Activated T-helper 2 cell treated with anti-CD3 and anti-CD28 coated beads, Interferon-gamma antibody, Interleukin-2, Interleukin-4, amounts not matched to agents 10 μg/mL and 5 μg/mL and 100 μg/mL, durations not matched to agents 14 hours and 24 hours and 36 hours (primary cell): ENCODE data around the gene NRG3. TPM values are rescaled to one million over a fixed set of nuclear protein-coding genes. Genes with fewer than 3 reads are reported as not detected.

Experiments
- DNase-seq: peaks from one replicate; pipeline ENCODE4 v3.0.0; 2021; ENCODE audit warnings: low spot score
- H3K27ac Mint-ChIP-seq: one replicate; pipeline ENCODE4 v1.8.0; 2021; ENCODE audit warnings: mixed read lengths
- H3K27me3 Mint-ChIP-seq: one replicate; pipeline ENCODE4 v1.8.0; 2021; ENCODE audit warnings: low read depth, mixed read lengths
- H3K36me3 Mint-ChIP-seq: one replicate; pipeline ENCODE4 v1.8.0; 2021; ENCODE audit warnings: low read depth, mixed read lengths
- H3K4me1 Mint-ChIP-seq: one replicate; pipeline ENCODE4 v1.8.0; 2021; ENCODE audit warnings: low read depth, mixed read lengths
- H3K4me3 Mint-ChIP-seq: one replicate; pipeline ENCODE4 v1.8.0; 2021; ENCODE audit warnings: low read depth, mild to moderate bottlenecking, moderate library complexity, mixed read lengths
- H3K9me3 Mint-ChIP-seq: one replicate; pipeline ENCODE4 v1.8.0; 2021; ENCODE audit warnings: mixed read lengths
- intact Hi-C: fragments of 100-400 bp; cut with micrococcal nuclease; formaldehyde crosslinking; loops from one replicate; pipeline ENCODE4 v1.15.1; 2023
- total RNA-seq: library from RNA; stranded (reverse); gene quantifications from 2 replicates; pipeline ENCODE4 v1.2.3, GENCODE V29; 2022

Gene NRG3
- total RNA-seq, 1 donor from 2014 or later, result not detected

DNA sequence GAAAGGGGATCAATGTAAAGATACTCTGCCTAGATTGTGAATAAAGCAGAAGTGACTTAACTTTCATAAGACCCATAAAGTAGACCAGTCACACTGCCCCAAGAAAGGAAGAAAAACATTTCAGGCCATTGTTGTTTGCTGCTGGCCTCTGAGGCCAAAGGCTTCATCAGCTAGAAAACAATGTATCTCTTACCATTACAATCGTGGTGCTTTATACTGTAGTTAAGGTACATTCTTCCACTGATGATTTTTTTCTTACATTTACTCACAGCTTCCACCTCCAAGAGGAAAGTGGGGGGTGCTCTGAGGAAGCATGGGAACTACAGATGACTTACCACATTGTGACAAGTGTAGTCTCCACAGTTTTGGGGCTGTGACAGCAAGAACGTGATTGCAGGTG is 68.6 kb downstream of the NRG3 start:
- Mint-ChIP-seq H3K9me3 (no peaks in the 10 kb centered on the region), H3K36me3 (no peaks in the 10 kb centered on the region), H3K4me3 (no peak overlapping the region), H3K4me1 (no peaks in the 10 kb centered on the region), H3K27me3 (no peaks in the 10 kb centered on the region), H3K27ac (no peak overlapping the region)
- intact Hi-C loops, result no loop called here
- no peak for DNase-seq

DNA sequence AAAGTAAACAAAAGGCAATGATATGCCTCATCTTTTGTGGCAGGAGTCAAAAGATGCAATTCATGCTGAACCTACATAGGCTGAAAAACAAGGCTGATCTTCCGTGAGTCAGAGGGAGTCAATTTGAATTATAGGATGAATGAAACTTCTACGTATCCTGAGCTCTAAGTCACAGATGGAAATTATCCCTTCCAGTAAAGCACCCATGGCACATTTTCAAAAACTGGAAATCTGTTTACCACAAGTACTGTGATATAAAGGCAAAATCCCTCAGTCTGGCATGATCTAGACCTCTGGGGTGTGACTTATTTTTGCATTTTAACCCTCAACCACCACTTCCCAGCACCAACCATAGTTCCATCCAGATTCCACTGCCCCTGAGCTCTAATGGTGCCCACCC is 69.6 kb downstream of the NRG3 start:
- Mint-ChIP-seq H3K27me3 (no peaks in the 10 kb centered on the region), H3K4me1 (no peaks in the 10 kb centered on the region), H3K9me3 (no peaks in the 10 kb centered on the region), H3K27ac (no peak overlapping the region), H3K4me3 (no peak overlapping the region), H3K36me3 (no peaks in the 10 kb centered on the region)
- intact Hi-C loops, result no loop called here
- no peak for DNase-seq

DNA sequence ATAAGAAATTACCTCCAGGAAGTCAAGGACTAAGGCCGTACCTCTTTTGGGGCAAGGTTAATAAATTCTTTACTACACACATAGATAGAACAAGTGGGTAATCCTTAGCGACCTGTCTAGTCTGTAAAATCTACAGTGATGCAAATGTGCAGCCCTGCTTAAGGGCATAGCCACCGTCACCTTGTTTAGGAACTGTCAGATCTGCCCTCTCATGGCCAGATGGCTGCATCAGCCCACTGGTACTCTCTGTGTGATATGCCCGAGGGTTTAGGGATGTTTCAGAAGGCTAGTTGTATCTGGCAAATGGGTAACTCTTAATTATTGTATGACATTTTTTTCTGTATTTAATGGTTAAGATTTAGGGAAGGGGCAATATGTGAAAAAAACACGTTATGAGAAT is 74.3 kb downstream of the NRG3 start:
- Mint-ChIP-seq H3K27ac (no peak overlapping the region), H3K9me3 (no peaks in the 10 kb centered on the region), H3K36me3 (no peaks in the 10 kb centered on the region), H3K4me1 (no peaks in the 10 kb centered on the region), H3K4me3 (no peak overlapping the region), H3K27me3 (no peaks in the 10 kb centered on the region)
- DNase-seq, result no peak
- intact Hi-C loops, result no loop called here

DNA sequence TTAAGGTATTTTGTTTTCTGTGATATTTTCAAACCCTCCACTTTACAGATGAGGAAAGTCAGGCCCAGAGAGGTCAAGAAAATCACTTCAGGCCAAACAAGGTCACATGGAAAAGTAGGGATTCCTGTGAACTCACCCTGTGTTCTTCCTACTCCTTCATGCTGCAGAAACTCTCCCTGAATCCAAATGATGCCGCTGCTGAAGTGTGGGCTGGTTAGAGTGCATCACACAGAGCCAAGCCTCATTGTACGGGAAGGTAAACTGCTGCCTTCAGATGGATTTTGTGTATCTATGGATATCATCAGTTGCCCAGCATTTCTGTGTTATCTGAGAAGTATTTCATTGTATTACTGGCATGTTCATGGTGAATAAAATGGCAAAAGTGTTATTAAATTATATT is 75.4 kb downstream of the NRG3 start:
- Mint-ChIP-seq H3K36me3 (no peaks in the 10 kb centered on the region), H3K27me3 (no peaks in the 10 kb centered on the region), H3K4me3 (no peak overlapping the region), H3K4me1 (no peaks in the 10 kb centered on the region), H3K9me3 (no peaks in the 10 kb centered on the region), H3K27ac (no peak overlapping the region)
- intact Hi-C loops, result no loop called here
- no peak for DNase-seq

DNA sequence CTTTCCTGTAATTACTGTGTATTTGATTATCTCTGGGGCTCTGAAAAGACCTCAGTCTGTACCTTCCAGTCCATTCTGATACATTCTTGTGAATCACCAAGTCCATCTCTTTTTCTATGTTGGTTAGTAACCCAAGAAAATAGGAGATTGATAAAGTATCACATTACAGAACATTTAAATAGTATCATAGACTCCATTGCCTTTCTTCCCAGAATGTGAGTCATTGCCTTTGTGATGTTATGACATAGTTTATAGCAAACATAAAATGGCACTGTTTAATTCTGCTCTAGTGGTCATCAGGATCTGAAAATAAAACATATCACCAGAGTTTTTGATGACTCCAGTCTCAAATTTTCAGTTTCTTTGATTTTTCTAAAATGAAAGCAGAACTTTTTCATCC is 78.4 kb downstream of the NRG3 start:
- H3K9me3 Mint-ChIP-seq, result no peaks in the 10 kb centered on the region
- DNase-seq, result no peak
- no peak overlapping the region for H3K27ac Mint-ChIP-seq
- no peaks in the 10 kb centered on the region for H3K4me1 Mint-ChIP-seq
- intact Hi-C loops, result no loop called here
- H3K4me3 Mint-ChIP-seq, result no peak overlapping the region
- no peaks in the 10 kb centered on the region for H3K36me3 Mint-ChIP-seq
- no peaks in the 10 kb centered on the region for H3K27me3 Mint-ChIP-seq

DNA sequence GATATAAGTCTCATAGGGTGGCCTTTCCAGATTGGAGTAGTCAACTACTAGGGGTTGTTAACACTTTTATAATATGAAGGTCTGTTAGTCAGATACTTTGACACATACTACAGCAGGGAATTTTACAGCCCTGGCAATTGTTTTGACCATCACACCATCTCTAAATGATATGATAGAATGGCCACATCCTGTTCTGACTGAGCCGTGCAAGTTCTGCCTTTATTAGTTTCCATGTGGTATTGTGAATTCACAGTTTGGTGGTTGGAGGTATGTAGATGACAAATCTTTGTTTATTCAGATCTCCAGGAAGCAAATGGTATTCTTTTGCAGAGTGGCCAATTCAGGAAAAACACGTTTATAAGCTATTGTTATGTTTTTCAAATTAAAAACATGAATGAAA is 83.0 kb downstream of the NRG3 start:
- no peak for DNase-seq
- no peaks in the 10 kb centered on the region for H3K36me3 Mint-ChIP-seq
- no peak overlapping the region for H3K27ac Mint-ChIP-seq
- no peak overlapping the region for H3K4me3 Mint-ChIP-seq
- intact Hi-C loops, result no loop called here
- no peaks in the 10 kb centered on the region for H3K9me3 Mint-ChIP-seq
- no peaks in the 10 kb centered on the region for H3K4me1 Mint-ChIP-seq
- H3K27me3 Mint-ChIP-seq, result no peaks in the 10 kb centered on the region

DNA sequence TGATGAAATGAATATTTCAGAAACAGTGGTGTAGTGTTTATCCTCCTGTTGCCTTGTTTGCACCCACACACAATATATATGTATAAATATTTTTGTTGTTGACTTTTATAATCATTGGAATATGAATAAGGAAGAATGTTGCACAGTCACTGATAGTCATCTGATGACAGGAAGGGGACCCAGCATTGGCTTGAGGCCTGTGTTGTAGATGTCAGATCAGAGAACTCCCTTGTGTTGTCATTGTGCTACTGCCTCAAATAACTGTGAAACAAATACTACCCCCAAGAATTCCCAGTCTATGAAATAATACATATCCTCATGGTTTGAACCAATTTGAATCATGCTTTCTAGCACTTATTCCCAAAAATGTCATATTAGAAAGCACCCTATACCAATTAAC is 84.0 kb downstream of the NRG3 start:
- Mint-ChIP-seq H3K27ac (no peak overlapping the region), H3K27me3 (no peaks in the 10 kb centered on the region), H3K4me3 (no peak overlapping the region), H3K4me1 (no peaks in the 10 kb centered on the region), H3K9me3 (no peaks in the 10 kb centered on the region), H3K36me3 (no peaks in the 10 kb centered on the region)
- no peak for DNase-seq
- intact Hi-C loops, result no loop called here

DNA sequence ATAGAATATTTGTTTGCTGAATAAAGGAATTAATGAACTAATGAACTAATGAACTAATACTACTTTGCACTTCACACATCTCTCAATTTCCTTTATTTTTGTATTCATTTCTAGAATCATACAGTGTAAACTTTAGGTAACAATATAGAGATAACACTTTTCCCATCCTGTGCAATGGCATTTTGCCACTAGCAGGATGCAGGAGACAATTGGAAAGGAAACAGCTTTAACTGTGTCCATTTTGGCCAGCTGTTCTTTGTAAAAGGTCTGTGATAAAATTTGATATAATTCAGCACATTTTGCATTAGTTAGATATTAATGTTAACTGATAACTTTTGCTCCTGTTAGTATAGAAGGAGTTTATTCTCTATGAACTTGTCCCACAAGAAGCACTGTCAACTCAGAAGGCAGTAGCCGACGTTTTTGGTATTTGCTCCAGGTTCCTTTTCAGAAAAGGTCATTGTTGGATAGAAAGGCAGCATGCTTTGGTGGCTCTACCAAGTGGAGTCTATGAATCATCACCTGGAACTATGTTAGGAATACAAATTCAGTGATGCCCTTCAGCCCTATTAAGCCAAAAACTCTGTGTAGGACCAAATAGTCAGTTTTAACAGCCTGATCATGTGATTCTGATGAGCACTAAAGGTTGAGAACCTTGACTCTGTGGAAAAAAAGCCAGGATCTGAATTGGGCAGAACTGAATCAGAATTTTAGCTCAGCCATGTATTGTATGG is 86.6 kb downstream of the NRG3 start:
- H3K9me3 Mint-ChIP-seq, result no peaks in the 10 kb centered on the region
- no peaks in the 10 kb centered on the region for H3K27me3 Mint-ChIP-seq
- no peak for DNase-seq
- no peaks in the 10 kb centered on the region for H3K36me3 Mint-ChIP-seq
- H3K27ac Mint-ChIP-seq, result no peak overlapping the region
- H3K4me3 Mint-ChIP-seq, result no peak overlapping the region
- no peaks in the 10 kb centered on the region for H3K4me1 Mint-ChIP-seq
- intact Hi-C loops, result no loop called here

DNA sequence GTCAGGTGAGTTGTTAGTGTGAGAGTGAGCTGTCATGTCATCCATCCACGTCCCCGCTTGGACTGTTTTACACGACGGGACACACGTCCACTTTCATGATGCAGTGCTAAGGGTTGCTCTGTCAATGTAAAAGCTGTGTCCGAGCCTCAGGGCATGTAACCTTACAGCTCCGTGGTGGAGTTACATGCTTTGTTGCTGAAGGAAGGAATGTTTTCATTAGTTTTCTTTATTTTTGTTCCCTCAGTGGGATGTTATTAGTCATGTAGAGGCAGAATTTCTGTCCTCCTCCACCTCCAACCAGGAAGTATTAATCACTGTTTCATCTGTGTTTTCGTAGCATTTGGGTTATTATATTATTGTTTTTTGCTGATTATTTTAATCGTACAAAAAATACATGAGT is 88.6 kb downstream of the NRG3 start:
- no peaks in the 10 kb centered on the region for H3K36me3 Mint-ChIP-seq
- H3K9me3 Mint-ChIP-seq, result peaks cover 4% of the 10 kb centered on the region
- H3K4me3 Mint-ChIP-seq, result no peak overlapping the region
- H3K4me1 Mint-ChIP-seq, result no peaks in the 10 kb centered on the region
- H3K27ac Mint-ChIP-seq, result no peak overlapping the region
- no peaks in the 10 kb centered on the region for H3K27me3 Mint-ChIP-seq
- no peak for DNase-seq
- intact Hi-C loops, result no loop called here

DNA sequence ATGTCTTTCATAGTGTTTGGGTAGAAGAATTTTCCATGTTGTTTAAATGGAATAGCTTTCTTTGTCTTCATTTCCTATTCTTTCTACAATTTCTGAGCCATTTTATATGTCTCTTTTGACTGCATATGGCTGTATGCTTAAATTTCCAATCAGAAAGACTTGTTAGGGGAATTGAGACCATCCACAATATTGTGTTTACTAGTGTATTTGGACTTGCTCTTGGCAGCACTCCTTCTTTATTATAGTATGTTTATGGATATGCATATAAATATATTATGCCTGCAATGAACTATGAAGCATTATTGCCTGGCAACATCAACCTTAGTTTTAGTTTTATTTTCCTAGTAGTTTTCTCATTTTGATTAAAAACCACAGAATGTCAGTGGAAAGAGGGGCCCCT is 92.7 kb downstream of the NRG3 start:
- no peaks in the 10 kb centered on the region for H3K4me1 Mint-ChIP-seq

DNA sequence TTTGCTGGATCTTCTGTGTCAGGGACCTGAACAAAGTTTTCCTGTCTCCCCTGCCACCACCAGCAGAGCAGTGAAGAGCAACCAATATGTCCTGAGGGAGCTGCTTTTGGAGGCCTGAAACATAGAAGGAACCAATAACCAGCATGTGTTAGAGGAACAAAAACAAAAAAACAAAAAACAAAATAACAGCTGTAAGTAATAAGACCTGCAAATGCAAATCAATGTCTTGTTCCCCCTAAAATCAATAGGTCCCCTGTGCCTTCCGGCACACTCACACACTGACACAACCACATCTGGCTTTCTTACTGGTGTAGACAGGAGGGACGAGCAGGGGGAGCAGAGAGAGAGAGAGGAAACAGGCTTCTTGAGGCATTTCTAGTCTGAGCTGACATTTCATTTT is 94.1 kb downstream of the NRG3 start:
- intact Hi-C loops, result no loop called here
- H3K27me3 Mint-ChIP-seq, result no peaks in the 10 kb centered on the region
- peaks cover 36% of the 10 kb centered on the region for H3K9me3 Mint-ChIP-seq

More for the DNA sequence above, 92.7 kb downstream of the NRG3 start:
- no peak overlapping the region for H3K4me3 Mint-ChIP-seq
- H3K27me3 Mint-ChIP-seq, result no peaks in the 10 kb centered on the region
- no peak for DNase-seq
- no peaks in the 10 kb centered on the region for H3K36me3 Mint-ChIP-seq
- H3K27ac Mint-ChIP-seq, result no peak overlapping the region
- H3K9me3 Mint-ChIP-seq, result peaks cover 30% of the 10 kb centered on the region
- intact Hi-C loops, result no loop called here

DNA sequence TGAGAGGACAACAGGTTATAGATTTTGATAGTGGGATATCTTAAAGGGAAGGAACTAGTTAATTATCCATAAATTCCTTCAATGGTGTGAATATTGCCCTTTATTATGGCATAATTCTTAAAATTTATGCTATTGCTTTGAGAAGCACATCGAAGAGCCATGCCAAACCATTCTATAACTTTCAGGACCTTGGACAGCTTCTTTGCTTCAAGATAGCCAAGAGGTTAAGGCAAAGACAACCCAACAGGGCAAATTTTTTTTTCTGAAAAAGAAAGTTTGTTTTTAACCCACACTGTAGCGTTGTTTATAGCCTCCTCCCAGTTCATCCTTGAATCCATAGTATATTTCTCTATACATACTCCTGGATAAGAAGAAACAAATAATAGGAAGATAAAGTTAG is 103.2 kb downstream of the NRG3 start:
- no peak overlapping the region for H3K27ac Mint-ChIP-seq
- peaks cover 27% of the 10 kb centered on the region for H3K9me3 Mint-ChIP-seq
- no peaks in the 10 kb centered on the region for H3K36me3 Mint-ChIP-seq
- no peaks in the 10 kb centered on the region for H3K27me3 Mint-ChIP-seq
- intact Hi-C loops, result no loop called here
- no peak for DNase-seq
- H3K4me3 Mint-ChIP-seq, result no peak overlapping the region
- H3K4me1 Mint-ChIP-seq, result no peaks in the 10 kb centered on the region

More for the DNA sequence above, 94.1 kb downstream of the NRG3 start:
- no peak for DNase-seq
- H3K27ac Mint-ChIP-seq, result no peak overlapping the region
- no peak overlapping the region for H3K4me3 Mint-ChIP-seq
- no peaks in the 10 kb centered on the region for H3K36me3 Mint-ChIP-seq
- H3K4me1 Mint-ChIP-seq, result no peaks in the 10 kb centered on the region

DNA sequence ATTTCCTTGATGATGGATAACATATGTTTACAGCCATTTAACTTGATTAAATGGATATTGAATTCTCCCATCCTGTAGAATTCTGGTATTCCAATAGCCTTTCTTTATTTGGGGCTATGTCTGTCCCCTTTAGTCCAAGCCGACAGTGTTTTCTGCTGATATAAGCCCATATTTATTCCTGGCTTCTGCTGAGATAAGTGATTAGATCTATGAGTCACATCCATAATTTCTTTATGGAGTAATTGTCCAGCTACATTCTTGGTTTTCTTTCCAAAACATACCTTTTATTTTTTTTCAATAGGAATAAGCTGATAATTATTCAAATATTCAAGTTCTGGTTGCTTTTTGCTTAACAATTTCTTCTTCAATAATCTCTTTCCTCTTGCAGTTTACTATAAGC is 106.7 kb downstream of the NRG3 start:
- Mint-ChIP-seq H3K4me1 (no peaks in the 10 kb centered on the region), H3K27ac (no peak overlapping the region), H3K27me3 (no peaks in the 10 kb centered on the region), H3K4me3 (no peak overlapping the region), H3K9me3 (peaks cover 23% of the 10 kb centered on the region), H3K36me3 (no peaks in the 10 kb centered on the region)
- intact Hi-C loops, result no loop called here
- DNase-seq, result no peak

DNA sequence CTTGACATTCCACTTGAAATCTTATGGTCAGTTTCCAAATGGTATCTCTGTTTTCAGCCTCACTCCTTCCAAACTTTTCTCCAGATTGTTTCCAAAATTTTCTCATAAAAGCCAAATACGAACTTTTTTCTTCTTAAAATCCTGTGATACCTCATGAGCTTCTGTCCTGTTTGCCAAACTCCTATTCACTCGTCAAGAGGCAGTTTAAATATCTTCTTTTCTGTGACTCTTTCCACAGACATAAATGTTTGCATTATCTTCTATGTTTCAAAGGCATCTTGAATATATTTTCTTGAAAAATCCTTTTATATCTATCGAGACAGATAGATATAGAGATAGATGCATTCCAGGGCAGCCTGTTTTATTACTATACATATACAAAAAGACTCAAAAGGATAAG is 109.4 kb downstream of the NRG3 start:
- no peak overlapping the region for H3K4me3 Mint-ChIP-seq
- H3K4me1 Mint-ChIP-seq, result no peaks in the 10 kb centered on the region
- H3K27ac Mint-ChIP-seq, result no peak overlapping the region
- intact Hi-C loops, result no loop called here
- no peaks in the 10 kb centered on the region for H3K27me3 Mint-ChIP-seq
- no peak for DNase-seq
- no peaks in the 10 kb centered on the region for H3K36me3 Mint-ChIP-seq
- H3K9me3 Mint-ChIP-seq, result peaks cover 23% of the 10 kb centered on the region
